CD1c-positive myeloid dendritic cell (primary cell): ENCODE data around the gene PRUNE2.
A peak's percentile ranks its signal among the peaks of the same experiment; 100 is the strongest.

Experiments
- DNase-seq: peaks from one replicate; pipeline ENCODE4 v3.0.0-alpha.2; 2016; ENCODE audit errors: extremely low spot score

Gene PRUNE2

GRCh38 chr9:76662476-76663281 is 243.2 kb downstream of the PRUNE2 start:
- no peak for DNase-seq

DNA sequence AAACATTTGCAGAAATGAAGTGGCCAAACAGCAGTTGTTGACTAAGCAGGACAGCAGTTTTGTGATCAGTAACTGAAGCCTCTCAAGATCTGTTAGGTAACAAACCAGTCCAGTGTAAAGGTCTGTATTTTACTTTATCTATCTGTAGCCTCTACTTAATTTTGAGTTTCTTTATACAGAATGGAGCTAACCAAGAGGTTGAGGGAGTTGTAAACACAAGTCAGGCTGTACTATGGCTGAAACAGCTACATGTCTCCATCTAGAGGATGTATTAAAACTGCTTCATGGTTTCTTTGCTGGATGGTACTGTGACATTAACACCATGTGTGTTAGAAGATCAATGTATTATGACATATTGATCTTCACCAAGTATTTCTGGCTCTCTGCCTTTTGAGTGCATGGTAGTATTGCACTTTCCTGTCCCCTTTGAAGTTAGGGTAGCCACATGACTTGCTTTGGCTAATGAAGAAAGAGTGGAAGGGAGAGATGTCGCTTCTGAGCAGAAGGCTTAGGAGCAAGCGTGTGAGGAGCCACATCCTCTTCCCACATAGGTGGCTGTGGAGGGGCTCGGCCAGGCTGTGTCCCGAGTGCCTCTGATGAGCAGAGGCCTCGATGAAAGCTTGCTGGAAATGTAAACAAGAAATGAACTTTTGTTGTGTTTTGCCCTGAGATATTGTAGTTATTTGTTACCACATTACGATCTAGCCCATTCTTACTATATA is 247.2 kb downstream of the PRUNE2 start:
- DNase-seq: peak; percentile 59

GRCh38 chr9:76657265-76657664 is 248.6 kb downstream of the PRUNE2 start:
- no peak for DNase-seq

DNA sequence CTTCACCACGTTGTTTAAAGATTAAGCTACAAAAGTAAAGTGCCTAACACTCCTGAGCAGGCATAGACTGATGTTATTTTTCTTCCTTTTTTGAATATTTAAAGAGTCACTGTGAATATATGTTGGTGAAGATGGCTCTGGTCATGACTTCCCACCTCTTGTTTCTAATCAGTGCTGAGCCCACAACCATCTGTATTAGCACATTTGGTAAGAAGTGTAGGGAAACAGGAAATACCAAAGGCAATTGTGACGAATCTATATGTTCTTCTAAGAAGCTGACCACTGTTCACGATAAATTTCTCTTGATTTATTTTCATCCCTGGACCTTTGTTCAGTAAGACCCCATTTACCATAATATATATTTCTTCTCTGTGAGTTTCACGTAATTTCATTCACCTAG is 249.9 kb downstream of the PRUNE2 start:
- DNase-seq: no peak

DNA sequence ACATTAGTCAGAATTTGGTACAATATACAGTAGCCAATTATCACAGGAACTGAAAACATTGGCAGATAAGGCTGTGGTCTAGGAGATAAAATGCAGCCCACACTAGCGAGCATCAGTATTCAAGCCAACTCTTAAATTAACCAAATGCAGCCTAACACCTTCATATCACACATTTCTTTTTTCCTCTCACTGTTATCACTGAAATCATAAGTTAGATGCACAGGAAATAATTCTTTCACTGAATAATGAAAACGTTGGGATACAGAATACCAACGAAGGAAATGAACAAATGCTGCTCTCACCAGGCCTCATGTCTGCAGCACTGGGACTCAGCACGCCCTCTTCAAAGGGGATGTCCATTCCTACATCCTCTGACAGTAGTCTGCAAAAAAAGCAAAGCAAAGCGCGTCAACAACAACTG is 250.8 kb downstream of the PRUNE2 start:
- no peak for DNase-seq

DNA sequence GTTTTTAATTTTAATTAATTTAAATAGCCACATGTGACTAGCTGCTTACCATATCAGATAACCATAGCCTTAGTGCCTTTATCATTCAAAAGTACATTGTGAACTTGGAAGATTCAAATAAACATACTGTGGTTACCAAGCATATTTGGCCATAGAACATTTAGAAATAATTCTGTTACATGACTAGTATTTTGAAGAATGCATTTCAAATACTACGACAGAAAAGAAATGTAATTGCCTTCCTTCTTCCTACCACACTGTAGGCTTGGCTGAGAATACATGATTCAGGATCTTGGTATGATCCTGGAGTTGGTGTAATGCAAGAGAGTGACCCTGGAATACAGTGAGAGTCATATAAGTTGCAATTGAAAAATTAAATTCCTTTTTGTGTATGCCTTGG is 251.3 kb downstream of the PRUNE2 start:
- no peak for DNase-seq

GRCh38 chr9:76654051-76654461 is 251.9 kb downstream of the PRUNE2 start:
- DNase-seq: no peak

- DNase-seq: peak; percentile 67
Observed at GRCh38 chr9:76652894-76653293, 253.0 kb downstream of the PRUNE2 start.

- peak; percentile 26 for DNase-seq
Observed at GRCh38 chr9:76651119-76651705, 254.7 kb downstream of the PRUNE2 start.

DNA sequence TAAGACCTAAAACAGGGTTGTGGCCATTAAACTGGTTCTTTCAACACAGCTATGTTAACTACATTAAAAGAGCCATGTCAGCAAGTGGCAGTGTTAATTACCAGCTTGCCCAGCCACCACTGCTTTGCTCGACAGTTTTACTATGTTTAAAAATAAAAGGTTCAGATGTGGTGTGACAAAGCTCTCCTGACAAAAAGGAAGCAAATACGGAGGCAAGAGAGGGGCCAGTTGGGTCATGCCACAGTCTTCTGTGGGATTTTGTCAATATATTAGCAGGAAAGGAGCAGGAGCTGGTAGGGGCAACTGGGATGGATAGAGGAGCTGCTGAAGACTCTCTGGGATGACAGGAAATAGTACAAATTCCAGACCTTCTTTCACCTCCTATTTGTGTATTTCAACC is 255.2 kb downstream of the PRUNE2 start:
- no peak for DNase-seq

- DNase-seq: no peak
Observed at GRCh38 chr9:76649894-76650293, 256.0 kb downstream of the PRUNE2 start.

- DNase-seq: no peak
Observed at GRCh38 chr9:76646249-76646648, 259.7 kb downstream of the PRUNE2 start.

GRCh38 chr9:76644647-76645250 is 261.2 kb downstream of the PRUNE2 start:
- no peak for DNase-seq

DNA sequence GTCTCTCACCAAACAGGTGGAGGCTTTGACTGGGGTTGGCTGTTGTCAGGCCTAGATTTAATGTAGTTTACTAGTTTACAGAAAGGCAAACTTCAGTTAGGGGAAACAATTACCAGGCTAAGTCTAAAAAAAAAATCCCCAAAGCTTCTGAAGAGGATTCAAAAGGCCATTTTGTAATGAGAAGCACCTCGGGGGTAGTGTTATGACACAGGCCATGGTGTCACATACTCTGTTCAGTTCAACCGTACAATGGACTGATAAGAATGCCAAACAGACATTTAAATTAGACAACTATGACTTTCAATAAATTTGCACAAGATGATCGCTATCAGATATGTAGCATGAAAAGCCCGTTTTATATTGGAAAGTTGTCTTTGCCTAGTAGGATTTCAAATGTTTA is 261.7 kb downstream of the PRUNE2 start:
- DNase-seq: no peak

DNA sequence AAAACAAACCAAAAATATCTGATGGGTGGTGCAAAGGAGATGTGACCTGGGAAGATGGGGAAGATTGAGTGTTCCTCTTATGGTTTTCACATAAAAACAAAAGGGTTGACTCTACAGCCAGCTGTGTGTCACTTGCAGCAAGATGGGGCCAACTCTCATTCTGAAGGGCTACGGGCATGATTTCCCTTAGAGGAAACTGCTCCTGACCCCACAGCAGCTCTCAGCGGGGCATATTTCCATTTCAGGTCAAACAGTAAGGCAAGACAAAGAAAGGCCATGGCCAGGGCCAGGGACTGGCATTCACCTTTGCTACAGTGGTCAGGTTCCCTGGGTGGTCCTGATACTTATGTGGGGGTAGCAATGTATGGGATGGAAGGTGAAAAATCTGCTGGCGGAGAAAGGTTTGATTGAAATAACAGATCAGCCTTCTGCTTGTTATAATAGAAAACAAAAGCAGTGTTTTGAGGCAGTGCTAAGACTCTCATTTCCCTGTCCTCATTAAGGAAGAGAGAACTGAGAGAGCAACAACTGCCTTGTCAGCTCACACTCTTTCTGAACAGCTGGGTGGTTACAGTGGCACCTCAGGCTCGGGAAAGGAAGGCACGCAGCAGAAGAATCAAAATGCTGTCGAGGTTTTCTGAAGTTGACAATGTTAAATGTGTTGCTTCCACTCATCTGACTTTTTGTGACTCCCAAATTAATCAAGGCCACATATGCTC is 262.4 kb downstream of the PRUNE2 start:
- DNase-seq: peak; percentile 65

- no peak for DNase-seq
Observed at GRCh38 chr9:76642701-76643209, 263.2 kb downstream of the PRUNE2 start.

GRCh38 chr9:76642074-76642473 is 263.8 kb downstream of the PRUNE2 start:
- no peak for DNase-seq

GRCh38 chr9:76638001-76638400 is 267.9 kb downstream of the PRUNE2 start:
- no peak for DNase-seq

DNA sequence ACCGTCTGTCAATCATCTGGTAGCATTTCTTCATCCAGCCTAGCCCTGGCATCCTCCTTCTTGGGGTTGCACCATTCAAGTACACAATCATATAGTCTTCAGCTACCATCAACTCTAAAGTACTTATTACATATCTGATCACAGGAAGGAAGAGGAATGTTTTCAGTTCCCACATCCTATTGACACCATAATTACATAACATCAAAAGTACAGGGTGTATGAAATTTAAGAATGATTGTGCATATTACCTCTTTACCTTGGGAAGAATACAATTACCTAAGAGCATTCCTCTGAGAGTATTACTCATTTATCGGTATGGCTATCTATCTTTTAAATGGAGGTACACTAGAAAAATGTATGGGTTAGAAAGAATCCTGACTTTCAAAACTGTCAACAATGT is 268.5 kb downstream of the PRUNE2 start:
- DNase-seq: no peak

GRCh38 chr9:76634356-76635054 is 271.4 kb downstream of the PRUNE2 start:
- no peak for DNase-seq

DNA sequence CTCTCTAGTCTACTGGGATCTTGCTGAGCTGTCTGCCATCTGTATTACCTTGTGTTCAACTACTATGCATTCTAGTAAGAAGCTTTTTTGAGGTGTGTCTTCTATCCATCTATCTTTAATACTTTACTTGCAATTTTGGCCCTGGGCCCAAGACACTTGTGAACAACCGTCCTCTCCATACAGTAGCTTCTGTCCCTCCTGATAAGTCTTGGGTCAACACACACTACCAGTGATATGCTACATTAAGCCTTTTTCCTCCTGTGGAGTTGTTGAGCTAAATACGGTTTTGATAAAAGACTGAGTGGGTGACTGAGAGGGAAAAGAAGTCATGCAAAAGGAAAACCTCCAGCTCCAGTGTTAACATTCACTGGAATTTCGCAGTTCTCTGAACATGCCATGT is 275.0 kb downstream of the PRUNE2 start:
- no peak for DNase-seq
